K562 (cell line): ENCODE measurements around the gene SERINC5. TPM values are rescaled to one million over a fixed set of nuclear protein-coding genes. Genes with fewer than 3 reads are reported as not detected.
A peak's percentile ranks its signal among the peaks of the same experiment; 100 is the strongest.

ENCODE experiments used
- ATAC-seq: fragments of 200-7000 bp; cut with Tn5 transposase; 3 replicates; pipeline ENCODE4 v1.9.1; 2020; ENCODE audit warnings: moderate library complexity
- BruUV-seq: library from RNA; stranded (reverse); fragments of 400-500 nt; replicated peaks from 2 replicates; lab custom pipeline; 2021; lab: Mats Ljungman, UMichigan
- CTCF ChIA-PET: fragments of 300-600 bp; formaldehyde crosslinking; extraction: SDS; loops from one replicate; lab custom pipeline; 2021; ENCODE audit warnings: low intra/inter-chr PET ratio; lab: Yijun Ruan, JAX
- POLR2A ChIA-PET: fragments of 300-600, 350-650 bp; sonication (Branson Sonifier 250); formaldehyde crosslinking; extraction: SDS; loops from one replicate; lab custom pipeline; 2021; ENCODE audit warnings: antibody characterized with exemption, inconsistent platforms; lab: Yijun Ruan, JAX
- DNase-seq, 4 experiments: peaks; one replicate each; pipeline versions ENCODE4 v3.0.0 to v3.0.0-alpha.2; 2011 to 2018; ENCODE audit warnings: low spot score in 3 of 4, mixed read lengths in 3 of 4; ENCODE audit errors: extremely low read depth in 1 of 4
- FAIRE-seq: peaks from 2 replicates; lab custom pipeline; 2011; peaks lifted over from hg19 to GRCh38; lab: Jason Lieb, UNC
- H2AFZ ChIP-seq: 2 replicates; pipeline ENCODE4 v1.6.0; 2011; ENCODE audit warnings: low read depth, low read length, control low read depth, inconsistent platforms
- H3K27ac ChIP-seq: fragments of 200-600 bp; 3 replicates; pipeline ENCODE4 v1.8.0; 2011; ENCODE audit warnings: low read depth, mild to moderate bottlenecking, control low read depth, inconsistent platforms, low read length, moderate library complexity, mixed read lengths; ENCODE audit errors: extremely low read depth
- H3K27me3 ChIP-seq, 2 experiments: fragments of 300-600 bp in 1 of 2; 2 replicates in 1 of 2; 3 replicates in 1 of 2; pipeline versions ENCODE4 v1.6.0 to v1.8.0; 2011; ENCODE audit warnings: inconsistent platforms in 2 of 2, low read length in 2 of 2, mild to moderate bottlenecking in 1 of 2, mixed read lengths in 1 of 2, moderate library complexity in 1 of 2; ENCODE audit not compliant: control insufficient read depth in 2 of 2, insufficient read depth in 2 of 2
- H3K36me3 ChIP-seq: fragments of 300-600 bp; 3 replicates; pipeline ENCODE4 v1.8.0; 2011; ENCODE audit warnings: mild to moderate bottlenecking, low read length, inconsistent platforms; ENCODE audit not compliant: control insufficient read depth, insufficient read depth
- H3K4me1 ChIP-seq, 2 experiments: fragments of 200-600 bp in 1 of 2; replicated peaks in 1 of 2; 2 replicates in 1 of 2; 3 replicates in 1 of 2; pipeline versions ENCODE4 v1.5.1 to v1.8.0; 2011; ENCODE audit warnings: inconsistent platforms in 2 of 2, low read length in 2 of 2, mild to moderate bottlenecking in 1 of 2, mixed read lengths in 1 of 2, moderate library complexity in 1 of 2; ENCODE audit not compliant: control insufficient read depth in 2 of 2, insufficient read depth in 2 of 2
- H3K4me2 ChIP-seq: 2 replicates; pipeline ENCODE4 v1.6.1; 2011; ENCODE audit warnings: low read length, control low read depth, inconsistent platforms, mixed read lengths; ENCODE audit not compliant: insufficient read depth
- H3K4me3 ChIP-seq: fragments of 200-600 bp; sonication (generic), shearing (Covaris generic); 2 replicates; pipeline ENCODE4 v1.5.1; 2016; ENCODE audit warnings: control low read depth, inconsistent platforms
- H3K79me2 ChIP-seq: fragments of 200-600 bp; 3 replicates; pipeline ENCODE4 v1.8.0; 2011; ENCODE audit warnings: low read length, inconsistent platforms; ENCODE audit not compliant: control insufficient read depth, insufficient read depth
- H3K9ac ChIP-seq, 2 experiments: 2 replicates each; pipeline versions ENCODE4 v1.6.0 to v1.6.1; 2011; ENCODE audit warnings: low read depth in 2 of 2, low read length in 2 of 2, control low read depth in 1 of 2, inconsistent platforms in 1 of 2, mild to moderate bottlenecking in 1 of 2, mixed read lengths in 1 of 2; ENCODE audit not compliant: insufficient read depth in 1 of 2
- H3K9me1 ChIP-seq: one replicate; pipeline ENCODE4 v1.6.0; 2011; ENCODE audit warnings: inconsistent platforms, mild to moderate bottlenecking, low read length, moderate library complexity; ENCODE audit not compliant: control insufficient read depth, insufficient read depth
- H3K9me3 ChIP-seq: replicated peaks from 2 replicates; pipeline ENCODE4 v1.5.1; 2011; ENCODE audit warnings: low read depth, low read length, inconsistent platforms; ENCODE audit not compliant: control insufficient read depth, insufficient read depth
- H4K20me1 ChIP-seq: replicated peaks from 2 replicates; pipeline ENCODE4 v1.6.1; 2011; ENCODE audit warnings: low read length, inconsistent platforms, mixed read lengths; ENCODE audit not compliant: control insufficient read depth, insufficient read depth
- BMI1 ChIP-seq: fragments of 150-350 bp; IDR thresholded peaks from 2 replicates; pipeline ENCODE4 v1.6.1; 2014; ENCODE audit warnings: low read length
- FOXK2 ChIP-seq, 2 experiments: fragments of 450-650 bp; IDR thresholded peaks in 1 of 2; conservative IDR thresholded peaks in 1 of 2; 2 replicates each; pipeline ENCODE4 v1.6.1; 2016; ENCODE audit warnings: low read depth in 2 of 2, mild to moderate bottlenecking in 1 of 2
- HIVEP1 ChIP-seq: fragments of 250-450 bp; sonication (Bioruptor Pico); IDR thresholded peaks from 2 replicates; pipeline ENCODE4 v1.4.0; 2020; ENCODE audit warnings: mild to moderate bottlenecking
- PPARD ChIP-seq: fragments of 250-450 bp; sonication (Bioruptor Pico); IDR thresholded peaks from 2 replicates; pipeline ENCODE4 v1.8.0; 2022; ENCODE audit warnings: inconsistent platforms, mild to moderate bottlenecking, moderate library complexity
- TOE1 ChIP-seq, 2 experiments: fragments of 450-650 bp in 1 of 2; sonication (generic) in 1 of 2; formaldehyde crosslinking in 1 of 2; IDR thresholded peaks; 2 replicates each; pipeline versions ENCODE4 v1.7.1 to v1.8.0; 2016 to 2022; ENCODE audit warnings: borderline replicate concordance in 2 of 2, mild to moderate bottlenecking in 2 of 2, antibody characterized with exemption in 1 of 2, inconsistent platforms in 1 of 2, low read depth in 1 of 2, missing genetic modification reagents in 1 of 2, moderate library complexity in 1 of 2
- ZFP91 ChIP-seq: sonication (generic); formaldehyde crosslinking; IDR thresholded peaks from 2 replicates; pipeline ENCODE4 v1.8.0; 2022; ENCODE audit warnings: mild to moderate bottlenecking, missing genetic modification reagents
- ZNF584 ChIP-seq: fragments of 200-800 bp; sonication (Bioruptor generic); IDR thresholded peaks from 2 replicates; pipeline ENCODE4 v1.6.1; 2016; ENCODE audit warnings: low read depth, mild to moderate bottlenecking, missing genetic modification characterization, missing compliant biosample characterization
- ZNF589 ChIP-seq: fragments of 200-800 bp; sonication (Bioruptor generic); IDR thresholded peaks from 2 replicates; pipeline ENCODE4 v1.6.1; 2016; ENCODE audit warnings: low read depth, missing genetic modification characterization, missing compliant biosample characterization
- WGBS: fragments of 100-300 bp; shearing (Covaris generic); methylation state at CpG from one replicate; pipeline ENCODE4 v1.1.6; 2016; ENCODE audit warnings: low coverage, mixed read lengths; ENCODE audit not compliant: insufficient coverage; ENCODE audit errors: missing lambda C conversion rate; 5-methylcytosine and 5-hydroxymethylcytosine counted together
- in situ Hi-C: fragments of 300-500 bp; cut with MboI; formaldehyde crosslinking; loops from 4 replicates; pipeline ENCODE4 v1.15.0; 2018; ENCODE audit warnings: inconsistent platforms, mixed read lengths
- intact Hi-C: fragments of 100-400 bp; cut with micrococcal nuclease; formaldehyde crosslinking; loops from 2 replicates; pipeline ENCODE4 v1.14.2; 2022
- polyA plus RNA-seq, 8 experiments: library from polyadenylated mRNA; depleted of rRNA in 4 of 8; stranded (reverse) in 5 of 8; unstranded in 3 of 8; fragments of >200 nt; fragmentation: Nextera tagmentation in 2 of 8; fragmentation: Illumina TruSeq in 1 of 8; extraction: Ambion mirVana in 2 of 8; extraction: Trizol in 1 of 8; gene quantifications; 2 replicates each; pipeline versions ENCODE4 v1.2.1 to v1.2.3, GENCODE V29; 2011 to 2014; ENCODE audit warnings: inconsistent platforms in 1 of 8, missing spikeins in 1 of 8
- total RNA-seq, 7 experiments: library from RNA; depleted of rRNA in 6 of 7; stranded (reverse); fragments of >200 nt in 6 of 7; fragmentation: Illumina TruSeq in 2 of 7; extraction: Trizol in 2 of 7; gene quantifications; 2 replicates each; pipeline versions ENCODE4 v1.2.1 to v1.2.3, GENCODE V29; 2011 to 2021; ENCODE audit warnings: low replicate concordance in 1 of 7
- TF ChIP-seq, protein P1 (sequence below): fragments of 250-450 bp; sonication (Bioruptor Pico); IDR thresholded peaks from 2 replicates; pipeline ENCODE4 v1.5.0; 2020; ENCODE audit warnings: mild to moderate bottlenecking, borderline replicate concordance
- TF ChIP-seq, protein P2 (sequence below): sonication (generic); formaldehyde crosslinking; IDR thresholded peaks from 2 replicates; pipeline ENCODE4 v1.8.0; 2022; ENCODE audit warnings: mild to moderate bottlenecking, missing genetic modification reagents, borderline replicate concordance

The SERINC5 gene
- total and polyA plus RNA-seq, 9 of the 15 experiments (the other 6 are each of a cell fraction or from before 2014, with no cell fraction given): 1.4 to 7.9 (median 3.7) TPM

- Histone ChIP-seq H3K36me3 (no peaks in the 10 kb centered on the region), H3K27ac (peak overlapping the region; percentile 1; the same call in 1 of the 3 replicates), H3K9me3 (no peaks in the 10 kb centered on the region; the same call in 1 of the 2 replicates), H3K9ac (no peak overlapping the region), H3K4me1 (peaks cover 5 to 15% of the 10 kb centered on the region in 2 experiments; a peak in 3 of 5 replicates), H3K9me1 (no peaks in the 10 kb centered on the region), H2AFZ (no peak overlapping the region), H3K79me2 (no peaks in the 10 kb centered on the region), H3K4me3 (no peak overlapping the region), H3K27me3 (no peaks in the 10 kb centered on the region; a peak in 1 of 5 replicates), H4K20me1 (peaks cover 13% of the 10 kb centered on the region), H3K4me2 (0 out of 2 replicates have a peak overlapping the region, but pooled peaks have one; percentile 32)
- ChIA-PET CTCF (no interaction called here), POLR2A (interaction anchor here (0.6 to 2.6 kb wide), 9 partner anchors 9 to 66 kb away, joined by 3 to 21 read pairs (median 4); no protein-coding TSS in a partner anchor)
- 11% methylated on average over 10 of the region's 10 CpGs for WGBS
- BruUV-seq: no TSS peak
- peak; percentile 94 for FAIRE-seq
- in situ Hi-C loops: no loop called here
- peak; percentile 98 for ATAC-seq
- peak; percentile 54 to 83 (median 62) for DNase-seq
- intact Hi-C loops: loop anchor here (2.0 kb wide), 2 partner anchors 52 to 114 kb away; partner anchors contain the start of gene SERINC5
- TF ChIP-seq HIVEP1 (CRISPR knock-in tag) (no peak), ZFP91 (no peak), ZNF589 (peak; percentile 86), FOXK2 (conservative IDR thresholded peaks at IDR 0.05 in 1 of 2, IDR thresholded peaks at IDR 0.05 in 1 of 2; ENCODE audit: low read depth in 2 of 2) (peak; percentile 75 to 86; a peak in 3 of 4 replicates), BMI1 (no peak), ZNF584 (CRISPR knock-in tag) (peak; percentile 87; the same call in 1 of the 2 replicates), PPARD (CRISPR knock-in tag) (no peak), TOE1 (IDR thresholded peaks at IDR 0.05; ENCODE audit: borderline replicate concordance) (peak; percentile 48; the same call in 1 of the 2 replicates), TOE1 (CRISPR knock-in tag; IDR thresholded peaks at IDR 0.05; ENCODE audit: borderline replicate concordance, low read depth) (no peak)
- TF ChIP-seq, protein P1, sequence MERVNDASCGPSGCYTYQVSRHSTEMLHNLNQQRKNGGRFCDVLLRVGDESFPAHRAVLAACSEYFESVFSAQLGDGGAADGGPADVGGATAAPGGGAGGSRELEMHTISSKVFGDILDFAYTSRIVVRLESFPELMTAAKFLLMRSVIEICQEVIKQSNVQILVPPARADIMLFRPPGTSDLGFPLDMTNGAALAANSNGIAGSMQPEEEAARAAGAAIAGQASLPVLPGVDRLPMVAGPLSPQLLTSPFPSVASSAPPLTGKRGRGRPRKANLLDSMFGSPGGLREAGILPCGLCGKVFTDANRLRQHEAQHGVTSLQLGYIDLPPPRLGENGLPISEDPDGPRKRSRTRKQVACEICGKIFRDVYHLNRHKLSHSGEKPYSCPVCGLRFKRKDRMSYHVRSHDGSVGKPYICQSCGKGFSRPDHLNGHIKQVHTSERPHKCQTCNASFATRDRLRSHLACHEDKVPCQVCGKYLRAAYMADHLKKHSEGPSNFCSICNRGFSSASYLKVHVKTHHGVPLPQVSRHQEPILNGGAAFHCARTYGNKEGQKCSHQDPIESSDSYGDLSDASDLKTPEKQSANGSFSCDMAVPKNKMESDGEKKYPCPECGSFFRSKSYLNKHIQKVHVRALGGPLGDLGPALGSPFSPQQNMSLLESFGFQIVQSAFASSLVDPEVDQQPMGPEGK: no peak
- TF ChIP-seq, protein P2, sequence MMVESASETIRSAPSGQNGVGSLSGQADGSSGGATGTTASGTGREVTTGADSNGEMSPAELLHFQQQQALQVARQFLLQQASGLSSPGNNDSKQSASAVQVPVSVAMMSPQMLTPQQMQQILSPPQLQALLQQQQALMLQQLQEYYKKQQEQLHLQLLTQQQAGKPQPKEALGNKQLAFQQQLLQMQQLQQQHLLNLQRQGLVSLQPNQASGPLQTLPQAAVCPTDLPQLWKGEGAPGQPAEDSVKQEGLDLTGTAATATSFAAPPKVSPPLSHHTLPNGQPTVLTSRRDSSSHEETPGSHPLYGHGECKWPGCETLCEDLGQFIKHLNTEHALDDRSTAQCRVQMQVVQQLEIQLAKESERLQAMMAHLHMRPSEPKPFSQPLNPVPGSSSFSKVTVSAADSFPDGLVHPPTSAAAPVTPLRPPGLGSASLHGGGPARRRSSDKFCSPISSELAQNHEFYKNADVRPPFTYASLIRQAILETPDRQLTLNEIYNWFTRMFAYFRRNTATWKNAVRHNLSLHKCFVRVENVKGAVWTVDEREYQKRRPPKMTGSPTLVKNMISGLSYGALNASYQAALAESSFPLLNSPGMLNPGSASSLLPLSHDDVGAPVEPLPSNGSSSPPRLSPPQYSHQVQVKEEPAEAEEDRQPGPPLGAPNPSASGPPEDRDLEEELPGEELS: no peak
Observed at GRCh38 chr5:80204808-80205614, 50.8 kb downstream of the SERINC5 start.
